Right lobe of liver (tissue), 6 donors: ENCODE measurements around the gene PPP1R9A. TPM values are rescaled to one million over a fixed set of nuclear protein-coding genes. Genes with fewer than 3 reads are reported as not detected.

Source experiments
- ATAC-seq, 4 donors: fragments of 200-7000 bp; cut with Tn5 transposase; one replicate each; pipeline ENCODE4 v1.9.1; 2020; ENCODE audit warnings: mild to moderate bottlenecking in 4 of 4, moderate library complexity in 4 of 4
- DNase-seq, 3 donors: peaks; one replicate each; pipeline ENCODE4 v3.0.0-alpha.2; 2020
- H3K27ac ChIP-seq, 3 donors: fragments of 200-600 bp; one replicate each; pipeline ENCODE4 v1.8.0; 2022
- H3K27me3 ChIP-seq, 2 donors: fragments of 200-600 bp; one replicate each; pipeline ENCODE4 v1.8.0; 2022
- H3K36me3 ChIP-seq, 4 donors: fragments of 200-600 bp; sonication (generic) in 1 of 4; one replicate each; pipeline versions ENCODE4 v1.5.1 to v1.8.0; 2017 to 2022; ENCODE audit warnings: control low read depth in 1 of 4
- H3K4me1 ChIP-seq, 4 donors: fragments of 200-600 bp; sonication (generic) in 1 of 4; one replicate each; pipeline versions ENCODE4 v1.5.1 to v1.8.0; 2017 to 2022; ENCODE audit warnings: control low read depth in 1 of 4
- H3K4me3 ChIP-seq, 3 donors: fragments of 200-600 bp; one replicate each; pipeline ENCODE4 v1.8.0; 2022
- H3K9me3 ChIP-seq, 4 donors: fragments of 200-600 bp; sonication (generic) in 1 of 4; one replicate each; pipeline versions ENCODE4 v1.5.1 to v1.8.0; 2017 to 2022; ENCODE audit warnings: control low read depth in 1 of 4
- CTCF ChIP-seq, 4 donors: fragments of 200-600 bp in 3 of 4; fragments of 450-650 bp in 1 of 4; IDR thresholded peaks; one replicate each; pipeline versions ENCODE4 v1.5.1 to v1.8.0; 2016 to 2022; ENCODE audit warnings: antibody characterized with exemption in 4 of 4, mild to moderate bottlenecking in 2 of 4
- POLR2A ChIP-seq: fragments of 450-650 bp; IDR thresholded peaks from one replicate; pipeline ENCODE4 v1.6.1; 2017; ENCODE audit warnings: antibody characterized with exemption, mild to moderate bottlenecking
- WGBS: methylation state at CpG from one replicate; pipeline ENCODE4 v1.1.6; 2018; ENCODE audit warnings: low coverage, low lambda C conversion rate; ENCODE audit not compliant: insufficient coverage; ENCODE audit errors: missing lambda C conversion rate; 5-methylcytosine and 5-hydroxymethylcytosine counted together
- intact Hi-C, 2 donors: fragments of 100-400 bp; cut with DNase I; formaldehyde crosslinking; loops; one replicate each; pipeline versions ENCODE4 v1.11.2 to v1.14.1; 2022
- total RNA-seq, 6 experiments: library from RNA; depleted of rRNA in 2 of 6; stranded (reverse); fragments of >200 nt in 2 of 6; fragmentation: NEBNext Ultra II Directional in 3 of 6; extraction: Animal tissue kit (Norgen Biotek cat#: 25700) in 3 of 6; gene quantifications; one replicate each; pipeline versions ENCODE4 v1.1.0 to v1.2.4, GENCODE V29; 2016 to 2023
- donor health status: DM: no; HTN: yes; CAD: no.
- donor health status: DM: no; HTN: no; CAD: no.
- donor health status: DM: no; HTN: no; CAD: no.
- donor health status: DM: no; HTN: yes; CAD: no.
- donor health status: DM: no; HTN: yes; CAD: no.

The PPP1R9A gene
- total RNA-seq, 6 experiments from 2014 or later: 0.49 to 2.0 (median 0.81) TPM

- no peak overlapping the region for H3K27ac ChIP-seq
- ATAC-seq: no peak
- DNase-seq: no peak
- WGBS: 53% methylated on average over 1 of the region's 1 CpG
- TF ChIP-seq CTCF (IDR thresholded peaks at IDR 0.05): no peak
- TF ChIP-seq POLR2A: no peak
- no peak overlapping the region for H3K4me3 ChIP-seq
- intact Hi-C loops: no loop called here
- no peaks in the 10 kb centered on the region for H3K36me3 ChIP-seq
- H3K9me3 ChIP-seq: no peaks in the 10 kb centered on the region
- no peaks in the 10 kb centered on the region for H3K4me1 ChIP-seq
- no peaks in the 10 kb centered on the region for H3K27me3 ChIP-seq
Observed at GRCh38 chr7:95056107-95056739, 148.8 kb downstream of the PPP1R9A start.

GRCh38 chr7:95056901-95057300, 149.5 kb downstream of the PPP1R9A start:
- Histone ChIP-seq H3K36me3 (no peaks in the 10 kb centered on the region), H3K4me1 (no peaks in the 10 kb centered on the region), H3K27ac (no peak overlapping the region), H3K4me3 (no peak overlapping the region), H3K9me3 (no peaks in the 10 kb centered on the region), H3K27me3 (no peaks in the 10 kb centered on the region)
- intact Hi-C loops: no loop called here
- ATAC-seq (no peak), DNase-seq (no peak)
- TF ChIP-seq CTCF (IDR thresholded peaks at IDR 0.05): no peak
- TF ChIP-seq POLR2A: no peak

- no peaks in the 10 kb centered on the region for H3K36me3 ChIP-seq
- no peaks in the 10 kb centered on the region for H3K9me3 ChIP-seq
- WGBS: 76% methylated on average over 4 of the region's 4 CpGs
- H3K27ac ChIP-seq: no peak overlapping the region
- H3K4me1 ChIP-seq: no peaks in the 10 kb centered on the region
- no peaks in the 10 kb centered on the region for H3K27me3 ChIP-seq
- no peak for ATAC-seq
- TF ChIP-seq POLR2A (no peak), CTCF (IDR thresholded peaks at IDR 0.05) (no peak)
- H3K4me3 ChIP-seq: no peak overlapping the region
- no peak for DNase-seq
- intact Hi-C loops: no loop called here
Observed at GRCh38 chr7:95059842-95060313, 152.5 kb downstream of the PPP1R9A start.

- DNase-seq (no peak), ATAC-seq (no peak)
- Histone ChIP-seq H3K36me3 (no peaks in the 10 kb centered on the region), H3K4me1 (no peaks in the 10 kb centered on the region), H3K4me3 (no peak overlapping the region), H3K27ac (no peak overlapping the region), H3K27me3 (no peaks in the 10 kb centered on the region), H3K9me3 (no peaks in the 10 kb centered on the region)
- TF ChIP-seq CTCF (IDR thresholded peaks at IDR 0.05) (no peak), POLR2A (no peak)
- intact Hi-C loops: no loop called here
Observed at GRCh38 chr7:95062901-95063300, 155.5 kb downstream of the PPP1R9A start.
